GM21786 (cell line): Measurements from ENCODE around the gene RNGTT.
"Not testable (repeated sequence)": the region's sequence is repeated elsewhere in the genome, so short reads cannot be mapped to it uniquely, and the experiment has no call there.

Experiments
- ATAC-seq: cut with Tn5 transposase; IDR thresholded peaks from one replicate; pipeline ENCODE4 v1.9.1; 2021; ENCODE audit not compliant: unreplicated experiment

The RNGTT gene

GRCh38 chr6:88972504-88973423 is 9.3 kb upstream of the RNGTT start:
- no peak for ATAC-seq

DNA sequence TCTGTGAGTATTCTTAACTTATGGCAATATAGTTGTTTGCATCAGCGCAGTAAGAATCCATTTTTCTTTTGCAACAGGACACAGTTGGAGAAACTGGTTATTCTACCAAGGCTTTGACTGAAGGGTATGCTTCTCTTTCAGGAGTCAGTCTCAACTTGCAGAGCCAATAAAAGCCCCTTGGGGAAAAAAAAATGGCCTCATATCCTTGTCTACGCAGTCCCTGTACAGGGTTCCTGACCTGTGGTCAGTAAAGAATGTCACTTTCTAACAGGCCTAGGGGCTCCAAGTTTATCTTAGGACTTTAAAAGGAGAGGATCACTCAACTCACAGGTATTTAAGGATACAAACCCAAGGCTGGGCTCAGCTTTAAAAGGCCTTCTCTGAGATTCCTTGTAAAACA is 6.9 kb upstream of the RNGTT start:
- ATAC-seq = no peak

DNA sequence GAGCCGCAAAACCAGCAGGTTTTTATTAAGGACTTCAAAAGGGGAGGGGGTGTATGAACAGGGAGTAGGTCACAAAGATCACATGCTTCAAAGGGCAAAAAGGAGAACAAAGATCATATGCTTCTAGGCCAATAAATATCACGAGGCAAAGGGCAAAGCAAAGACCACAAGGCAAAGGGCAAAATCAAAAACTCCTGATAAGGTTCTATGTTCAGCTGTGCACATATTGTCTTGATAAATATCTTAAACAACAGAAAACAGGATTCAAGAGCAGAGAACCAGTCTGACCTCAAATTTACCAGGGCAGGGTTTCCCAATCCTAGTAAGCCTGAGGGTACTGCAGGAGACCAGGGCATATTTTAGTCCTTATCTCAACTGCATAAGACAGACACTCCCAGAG is 5.8 kb upstream of the RNGTT start:
- not testable (repeated sequence) for ATAC-seq

GRCh38 chr6:88967891-88968290 is 4.5 kb upstream of the RNGTT start:
- ATAC-seq = no peak

GRCh38 chr6:88965691-88966090 is 2.3 kb upstream of the RNGTT start:
- no peak for ATAC-seq

- ATAC-seq = no peak
These were observed 1.1 kb upstream of the RNGTT start for GRCh38 chr6:88964509-88964908.

GRCh38 chr6:88958842-88959241 is 4.6 kb downstream of the RNGTT start:
- no peak for ATAC-seq

GRCh38 chr6:88953550-88954386 is 9.7 kb downstream of the RNGTT start:
- no peak for ATAC-seq

- ATAC-seq = no peak
These were observed 11.2 kb downstream of the RNGTT start for GRCh38 chr6:88952065-88952704.

DNA sequence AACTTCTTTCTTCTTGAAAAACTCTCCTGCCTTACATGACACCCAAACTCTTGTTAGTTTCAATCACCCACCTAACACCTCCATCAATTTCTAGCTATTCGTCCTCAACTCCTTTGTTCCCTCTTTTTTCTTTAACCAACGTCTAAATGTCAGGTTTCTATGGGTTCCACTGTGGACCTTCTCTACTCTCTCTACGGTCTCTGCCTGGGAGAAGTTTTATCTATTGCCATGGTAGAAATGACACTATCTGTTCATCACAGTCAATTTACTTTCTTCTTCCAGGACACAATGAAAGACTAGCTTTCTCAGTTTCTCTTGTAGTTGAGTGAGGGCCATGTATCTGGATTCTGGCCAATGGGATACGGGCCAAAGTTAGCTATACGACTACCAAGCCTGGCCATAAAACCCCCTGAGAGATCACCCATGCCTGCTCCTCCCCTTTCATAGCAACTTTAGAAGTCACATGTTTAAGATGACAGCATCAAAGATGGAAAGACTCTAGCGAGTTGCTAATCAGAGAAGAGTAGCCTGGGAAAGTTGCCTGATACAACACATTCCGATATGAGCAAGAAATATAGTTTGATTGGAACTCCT is 17.9 kb downstream of the RNGTT start:
- ATAC-seq = no peak

DNA sequence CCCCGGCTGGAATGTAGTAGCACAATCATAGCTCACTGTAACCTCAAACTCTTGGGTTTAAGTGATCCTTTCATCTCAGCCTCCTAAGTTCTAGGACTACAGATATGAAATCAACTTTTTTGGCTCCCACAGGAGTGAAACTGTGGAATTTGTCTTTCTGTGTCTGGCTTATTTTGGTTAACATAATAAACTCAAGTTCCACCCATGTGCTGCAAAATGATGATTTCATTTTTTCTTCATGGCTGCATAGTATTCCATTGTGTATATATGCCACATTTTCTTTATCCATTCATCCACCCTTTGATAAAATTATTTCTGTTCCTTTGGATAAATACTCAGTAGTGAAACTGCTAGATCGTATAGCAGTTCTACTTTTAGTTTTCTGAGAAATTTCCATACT is 29.9 kb downstream of the RNGTT start:
- ATAC-seq = no peak

DNA sequence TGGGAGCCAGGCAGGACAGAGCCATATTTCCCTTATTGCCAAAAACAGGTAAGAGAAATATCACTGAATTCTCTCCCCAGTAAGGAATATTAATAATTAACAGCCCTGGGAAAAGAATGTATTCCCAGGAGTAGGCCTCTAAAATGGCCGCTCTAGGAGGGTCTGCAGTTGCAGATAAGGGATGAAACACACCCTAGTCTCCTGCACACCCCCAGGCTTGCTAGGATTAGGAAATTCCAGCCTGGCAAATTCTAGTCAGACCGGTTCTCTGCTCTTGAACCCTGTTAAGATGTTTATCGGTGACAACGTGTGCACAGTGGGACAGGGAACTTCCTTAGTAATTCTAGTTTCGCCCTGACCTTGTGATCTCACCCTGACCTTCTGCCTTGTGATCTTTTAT is 31.4 kb downstream of the RNGTT start:
- ATAC-seq = not testable (repeated sequence)

- no peak for ATAC-seq
These were observed 40.5 kb downstream of the RNGTT start for GRCh38 chr6:88922775-88923548.

- no peak for ATAC-seq
These were observed 41.7 kb downstream of the RNGTT start for GRCh38 chr6:88921734-88922133.

- no peak for ATAC-seq
These were observed 42.4 kb downstream of the RNGTT start for GRCh38 chr6:88920774-88921733.

GRCh38 chr6:88920088-88920487 is 43.3 kb downstream of the RNGTT start:
- no peak for ATAC-seq

- no peak for ATAC-seq
These were observed 44.4 kb downstream of the RNGTT start for GRCh38 chr6:88919032-88919431.

DNA sequence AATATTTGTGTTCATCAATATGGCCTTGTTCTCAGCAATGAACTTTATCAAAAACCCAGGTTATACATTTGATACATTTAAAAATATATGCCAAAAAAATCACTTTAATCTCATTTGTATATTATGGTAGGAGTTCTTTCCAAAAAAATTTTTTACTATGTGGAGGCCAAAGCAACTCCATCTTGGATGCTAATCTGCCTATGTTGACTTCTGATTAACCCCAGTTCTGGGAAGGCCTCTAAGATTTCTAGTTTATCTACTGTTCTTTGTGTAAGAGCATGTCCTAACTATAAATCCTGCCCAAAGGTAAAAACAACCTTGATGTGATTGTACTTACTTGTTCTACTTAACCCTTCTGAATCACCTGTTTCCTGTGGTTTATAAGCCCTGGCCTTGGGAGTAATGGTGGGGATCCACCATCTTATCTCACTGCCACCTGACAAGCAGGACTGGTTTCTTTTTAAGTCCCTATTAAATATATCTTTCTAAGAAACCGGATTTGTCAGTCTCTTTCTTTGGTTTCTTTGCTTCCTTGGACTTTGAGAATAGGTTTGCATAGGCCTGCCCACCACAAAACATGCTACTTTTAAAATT is 46.7 kb downstream of the RNGTT start:
- no peak for ATAC-seq
